H9 (cell line): ENCODE measurements around the gene TPM2. TPM values are rescaled to one million over a fixed set of nuclear protein-coding genes. Genes with fewer than 3 reads are reported as not detected.

Experiments used
- DNase-seq: peaks from one replicate; pipeline ENCODE4 v3.0.0-alpha.2; 2017
- H2AFZ ChIP-seq: one replicate; pipeline ENCODE4 v1.6.1; 2013; ENCODE audit warnings: mild to moderate bottlenecking, low read length, control low read depth, moderate library complexity
- H2AK5ac ChIP-seq: 2 replicates; pipeline ENCODE4 v1.6.1; 2013; ENCODE audit warnings: low read length, control low read depth, mixed read lengths; ENCODE audit not compliant: insufficient read length
- H2BK120ac ChIP-seq: one replicate; pipeline ENCODE4 v1.6.1; 2013; ENCODE audit warnings: low read depth, mild to moderate bottlenecking, low read length, control low read depth, inconsistent platforms; ENCODE audit not compliant: poor library complexity, severe bottlenecking
- H2BK12ac ChIP-seq: 2 replicates; pipeline ENCODE4 v1.6.1; 2013; ENCODE audit warnings: low read length, control low read depth, mixed read lengths, low read depth; ENCODE audit not compliant: insufficient read length
- H2BK15ac ChIP-seq: 2 replicates; pipeline ENCODE4 v1.6.1; 2013; ENCODE audit warnings: low read depth, low read length, control low read depth
- H2BK20ac ChIP-seq: one replicate; pipeline ENCODE4 v1.6.1; 2013; ENCODE audit warnings: low read depth, mild to moderate bottlenecking, low read length, control low read depth, inconsistent platforms; ENCODE audit not compliant: poor library complexity, severe bottlenecking
- H2BK5ac ChIP-seq: 2 replicates; pipeline ENCODE4 v1.6.1; 2013; ENCODE audit warnings: low read length, control low read depth, mixed read lengths; ENCODE audit not compliant: insufficient read length
- H3K14ac ChIP-seq: 2 replicates; pipeline ENCODE4 v1.6.1; 2013; ENCODE audit warnings: low read length, control low read depth; ENCODE audit not compliant: insufficient read depth
- H3K18ac ChIP-seq: 2 replicates; pipeline ENCODE4 v1.6.1; 2013; ENCODE audit warnings: low read depth, mild to moderate bottlenecking, mixed read lengths, low read length, control low read depth; ENCODE audit not compliant: insufficient read length
- H3K23ac ChIP-seq: 2 replicates; pipeline ENCODE4 v1.6.1; 2013; ENCODE audit warnings: low read length, control low read depth, mixed read lengths, low read depth; ENCODE audit not compliant: insufficient read length
- H3K23me2 ChIP-seq: 2 replicates; pipeline ENCODE4 v1.6.1; 2013; ENCODE audit warnings: low read depth, mild to moderate bottlenecking, mixed read lengths, low read length, control low read depth; ENCODE audit not compliant: insufficient read length, poor library complexity, severe bottlenecking
- H3K27ac ChIP-seq: 2 replicates; pipeline ENCODE4 v1.5.1; 2013; ENCODE audit warnings: low read length, control low read depth, mixed read lengths, low read depth; ENCODE audit not compliant: insufficient read length
- H3K27me3 ChIP-seq: 2 replicates; pipeline ENCODE4 v1.6.1; 2013; ENCODE audit warnings: low read length, control low read depth, inconsistent platforms; ENCODE audit not compliant: insufficient read depth
- H3K4ac ChIP-seq: 2 replicates; pipeline ENCODE4 v1.6.1; 2013; ENCODE audit warnings: low read depth, mild to moderate bottlenecking, control low read depth, inconsistent platforms, low read length, moderate library complexity
- H3K4me1 ChIP-seq: 2 replicates; pipeline ENCODE4 v1.6.1; 2013; ENCODE audit warnings: low read length, control low read depth, inconsistent platforms; ENCODE audit not compliant: insufficient read depth
- H3K4me2 ChIP-seq: 2 replicates; pipeline ENCODE4 v1.6.1; 2013; ENCODE audit warnings: low read length, control low read depth, mixed read lengths; ENCODE audit not compliant: insufficient read length, insufficient read depth
- H3K56ac ChIP-seq: 2 replicates; pipeline ENCODE4 v1.6.1; 2013; ENCODE audit warnings: low read depth, mild to moderate bottlenecking, mixed read lengths, low read length, control low read depth; ENCODE audit not compliant: insufficient read length
- H3K79me1 ChIP-seq: 2 replicates; pipeline ENCODE4 v1.6.1; 2013; ENCODE audit warnings: low read depth, mild to moderate bottlenecking, moderate library complexity, low read length, control low read depth, inconsistent platforms; ENCODE audit not compliant: insufficient read depth, poor library complexity, severe bottlenecking
- H3K79me2 ChIP-seq: 2 replicates; pipeline ENCODE4 v1.6.1; 2013; ENCODE audit warnings: low read length, control low read depth, inconsistent platforms; ENCODE audit not compliant: insufficient read depth
- H3K9ac ChIP-seq: 2 replicates; pipeline ENCODE4 v1.6.1; 2013; ENCODE audit warnings: low read length, control low read depth, mixed read lengths; ENCODE audit not compliant: insufficient read length; ENCODE audit errors: extremely low read depth
- H3K9me3 ChIP-seq: one replicate; pipeline ENCODE4 v1.6.1; 2013; ENCODE audit warnings: low read depth, low read length, inconsistent platforms; ENCODE audit not compliant: control insufficient read depth
- H3T11ph ChIP-seq: one replicate; pipeline ENCODE4 v1.6.1; 2013; ENCODE audit warnings: mild to moderate bottlenecking, low read length, control low read depth, inconsistent platforms
- H4K20me1 ChIP-seq: one replicate; pipeline ENCODE4 v1.6.1; 2013; ENCODE audit not compliant: control insufficient read depth, insufficient read length, insufficient read depth
- H4K5ac ChIP-seq: 2 replicates; pipeline ENCODE4 v1.6.1; 2013; ENCODE audit warnings: low read depth, mild to moderate bottlenecking, mixed read lengths, low read length, control low read depth; ENCODE audit not compliant: insufficient read length
- H4K8ac ChIP-seq: replicated peaks from 2 replicates; pipeline ENCODE4 v1.6.1; 2013; ENCODE audit warnings: low read length, control low read depth, mixed read lengths, low read depth; ENCODE audit not compliant: insufficient read length
- H4K91ac ChIP-seq: 2 replicates; pipeline ENCODE4 v1.6.1; 2013; ENCODE audit warnings: low read depth, mild to moderate bottlenecking, moderate library complexity, mixed read lengths, low read length, control low read depth; ENCODE audit not compliant: insufficient read length
- H3K27ac Mint-ChIP-seq, 3 experiments: 2 replicates in 2 of 3; 3 replicates in 1 of 3; pipeline ENCODE4 v1.8.0; 2020 to 2021; ENCODE audit warnings: mixed read lengths in 3 of 3, mild to moderate bottlenecking in 1 of 3, moderate library complexity in 1 of 3
- H3K27me3 Mint-ChIP-seq: 2 replicates; pipeline ENCODE4 v1.8.0; 2021; ENCODE audit warnings: low read depth, mild to moderate bottlenecking, moderate library complexity, mixed read lengths
- H3K36me3 Mint-ChIP-seq, 3 experiments: 2 replicates in 2 of 3; 3 replicates in 1 of 3; pipeline ENCODE4 v1.8.0; 2020 to 2021; ENCODE audit warnings: low read depth in 3 of 3, mixed read lengths in 3 of 3; ENCODE audit not compliant: insufficient read depth in 1 of 3
- H3K4me1 Mint-ChIP-seq, 2 experiments: 2 replicates each; pipeline ENCODE4 v1.8.0; 2020; ENCODE audit warnings: mixed read lengths in 2 of 2
- H3K4me3 Mint-ChIP-seq, 2 experiments: 2 replicates in 1 of 2; 3 replicates in 1 of 2; pipeline ENCODE4 v1.8.0; 2020 to 2021; ENCODE audit warnings: mild to moderate bottlenecking in 2 of 2, mixed read lengths in 2 of 2, moderate library complexity in 1 of 2
- H3K9me3 Mint-ChIP-seq, 2 experiments: 2 replicates in 1 of 2; 3 replicates in 1 of 2; pipeline ENCODE4 v1.8.0; 2020; ENCODE audit warnings: mild to moderate bottlenecking in 2 of 2, mixed read lengths in 2 of 2, moderate library complexity in 1 of 2
- WGBS: extraction: QIAGEN DNeasy Blood & Tissue Kit; methylation state at CpG from one replicate; pipeline ENCODE4 v1.1.7; 2013; ENCODE audit warnings: missing lambda C conversion rate, low lambda C conversion rate, mixed read lengths; ENCODE audit not compliant: insufficient read length; ENCODE audit errors: extremely low coverage; 5-methylcytosine and 5-hydroxymethylcytosine counted together
- total RNA-seq: library from RNA; stranded (reverse); gene quantifications from 2 replicates; pipeline ENCODE4 v1.2.1, GENCODE V29; 2021
- TF ChIP-seq, protein P1 (sequence below): fragments of 200-600 bp; sonication (generic); conservative IDR thresholded peaks from 3 replicates; pipeline ENCODE4 v1.8.0; 2021; ENCODE audit warnings: antibody characterized with exemption, mild to moderate bottlenecking

TPM2 gene
- total RNA-seq, 1 experiment from 2014 or later, result 225 TPM

DNA sequence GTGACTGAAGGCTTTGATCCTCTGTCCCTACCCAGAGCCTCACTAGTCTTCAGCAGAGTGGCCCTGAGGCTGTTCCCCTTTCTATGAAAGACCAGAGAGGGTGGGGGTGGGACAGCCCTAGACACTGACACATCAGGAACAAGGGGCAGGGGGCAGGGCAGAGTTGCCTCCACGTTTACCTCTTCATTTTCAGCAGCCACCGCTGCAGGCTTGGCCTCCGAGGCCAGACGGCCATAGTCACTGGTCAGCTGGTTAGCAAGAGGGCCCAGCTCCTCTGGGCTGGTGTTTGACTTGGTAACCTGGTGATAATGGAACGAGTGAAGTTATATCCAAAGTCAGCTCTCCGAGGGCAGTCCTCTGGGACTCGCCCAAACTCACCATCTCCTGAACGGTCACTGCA lies 15.6 kb upstream of the TPM2 start:
- Histone ChIP-seq H4K91ac (no peak overlapping the region), H3K4me2 (no peak overlapping the region), H3K23ac (no peak overlapping the region), H3K23me2 (no peaks in the 10 kb centered on the region), H3K79me2 (no peaks in the 10 kb centered on the region), H2AK5ac (no peak overlapping the region), H3K56ac (no peak overlapping the region), H2BK15ac (no peak overlapping the region), H2BK5ac (no peak overlapping the region), H2BK12ac (no peak overlapping the region), H4K8ac (no peak overlapping the region), H4K5ac (no peak overlapping the region), H2BK20ac (no peak overlapping the region), H3K4ac (no peak overlapping the region), H2BK120ac (no peak overlapping the region), H3K14ac (no peak overlapping the region), H3K9ac (no peak overlapping the region), H4K20me1 (no peaks in the 10 kb centered on the region), H3K79me1 (no peaks in the 10 kb centered on the region), H3K9me3 (no peaks in the 10 kb centered on the region), H3T11ph (no peak overlapping the region), H3K4me1 (no peaks in the 10 kb centered on the region), H3K18ac (no peak overlapping the region), H3K27me3 (no peaks in the 10 kb centered on the region), H2AFZ (no peak overlapping the region), H3K27ac (no peak overlapping the region)
- Mint-ChIP-seq H3K4me3 (no peak overlapping the region), H3K27ac (no peak overlapping the region; a peak in 1 of 7 replicates), H3K9me3 (no peaks in the 10 kb centered on the region), H3K27me3 (no peaks in the 10 kb centered on the region), H3K36me3 (peaks cover 3 to 56% (median 47%) of the 10 kb centered on the region in 3 experiments), H3K4me1 (no peaks in the 10 kb centered on the region)
- TF ChIP-seq, protein P1, sequence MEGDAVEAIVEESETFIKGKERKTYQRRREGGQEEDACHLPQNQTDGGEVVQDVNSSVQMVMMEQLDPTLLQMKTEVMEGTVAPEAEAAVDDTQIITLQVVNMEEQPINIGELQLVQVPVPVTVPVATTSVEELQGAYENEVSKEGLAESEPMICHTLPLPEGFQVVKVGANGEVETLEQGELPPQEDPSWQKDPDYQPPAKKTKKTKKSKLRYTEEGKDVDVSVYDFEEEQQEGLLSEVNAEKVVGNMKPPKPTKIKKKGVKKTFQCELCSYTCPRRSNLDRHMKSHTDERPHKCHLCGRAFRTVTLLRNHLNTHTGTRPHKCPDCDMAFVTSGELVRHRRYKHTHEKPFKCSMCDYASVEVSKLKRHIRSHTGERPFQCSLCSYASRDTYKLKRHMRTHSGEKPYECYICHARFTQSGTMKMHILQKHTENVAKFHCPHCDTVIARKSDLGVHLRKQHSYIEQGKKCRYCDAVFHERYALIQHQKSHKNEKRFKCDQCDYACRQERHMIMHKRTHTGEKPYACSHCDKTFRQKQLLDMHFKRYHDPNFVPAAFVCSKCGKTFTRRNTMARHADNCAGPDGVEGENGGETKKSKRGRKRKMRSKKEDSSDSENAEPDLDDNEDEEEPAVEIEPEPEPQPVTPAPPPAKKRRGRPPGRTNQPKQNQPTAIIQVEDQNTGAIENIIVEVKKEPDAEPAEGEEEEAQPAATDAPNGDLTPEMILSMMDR, result no peak
- no CpG with 5 or more reads among the region's 8 CpGs for WGBS
- no peak for DNase-seq
